ENCODE results near the gene CLIC6.

CLIC6 gene

DNA sequence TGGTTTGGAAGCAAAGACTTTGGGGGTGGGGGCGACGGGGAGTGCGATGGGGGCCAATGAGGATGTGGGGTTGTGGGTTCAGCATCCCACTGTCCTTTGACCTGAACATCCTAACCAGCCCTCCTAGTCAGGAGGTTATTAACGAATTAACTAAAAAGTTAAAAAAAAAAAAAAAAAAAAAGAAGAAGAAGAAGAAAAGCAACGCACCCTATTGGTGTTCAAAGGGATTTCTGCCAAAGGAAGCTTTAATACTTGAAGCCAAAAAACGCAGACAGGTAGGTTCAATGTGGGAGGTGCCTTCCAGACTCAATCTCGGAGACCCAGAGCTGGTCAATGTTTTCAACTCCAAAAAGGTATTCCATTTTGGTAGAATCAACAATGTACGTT, 2.2 kb downstream of the CLIC6 start:
- Histone ChIP-seq H3K4me1 (ENCODE audit: control insufficient read depth in 1 of 2, insufficient read depth in 1 of 2, low read depth in 1 of 2, low read length in 1 of 2) (peaks cover 0 to 6% of the 10 kb centered on the region in 2 experiments), H3K27me3 (peaks cover 99% of the 10 kb centered on the region), H3K9me3 (no peaks in the 10 kb centered on the region), H3K36me3 (no peaks in the 10 kb centered on the region), H3K27ac (no peak overlapping the region), H3K4me3 (ENCODE audit: low read depth in 1 of 2, low read length in 1 of 2) (no peak overlapping the region)
- TF ChIP-seq, protein P1, sequence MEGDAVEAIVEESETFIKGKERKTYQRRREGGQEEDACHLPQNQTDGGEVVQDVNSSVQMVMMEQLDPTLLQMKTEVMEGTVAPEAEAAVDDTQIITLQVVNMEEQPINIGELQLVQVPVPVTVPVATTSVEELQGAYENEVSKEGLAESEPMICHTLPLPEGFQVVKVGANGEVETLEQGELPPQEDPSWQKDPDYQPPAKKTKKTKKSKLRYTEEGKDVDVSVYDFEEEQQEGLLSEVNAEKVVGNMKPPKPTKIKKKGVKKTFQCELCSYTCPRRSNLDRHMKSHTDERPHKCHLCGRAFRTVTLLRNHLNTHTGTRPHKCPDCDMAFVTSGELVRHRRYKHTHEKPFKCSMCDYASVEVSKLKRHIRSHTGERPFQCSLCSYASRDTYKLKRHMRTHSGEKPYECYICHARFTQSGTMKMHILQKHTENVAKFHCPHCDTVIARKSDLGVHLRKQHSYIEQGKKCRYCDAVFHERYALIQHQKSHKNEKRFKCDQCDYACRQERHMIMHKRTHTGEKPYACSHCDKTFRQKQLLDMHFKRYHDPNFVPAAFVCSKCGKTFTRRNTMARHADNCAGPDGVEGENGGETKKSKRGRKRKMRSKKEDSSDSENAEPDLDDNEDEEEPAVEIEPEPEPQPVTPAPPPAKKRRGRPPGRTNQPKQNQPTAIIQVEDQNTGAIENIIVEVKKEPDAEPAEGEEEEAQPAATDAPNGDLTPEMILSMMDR (IDR thresholded peaks at IDR 0.05) = no peak

DNA sequence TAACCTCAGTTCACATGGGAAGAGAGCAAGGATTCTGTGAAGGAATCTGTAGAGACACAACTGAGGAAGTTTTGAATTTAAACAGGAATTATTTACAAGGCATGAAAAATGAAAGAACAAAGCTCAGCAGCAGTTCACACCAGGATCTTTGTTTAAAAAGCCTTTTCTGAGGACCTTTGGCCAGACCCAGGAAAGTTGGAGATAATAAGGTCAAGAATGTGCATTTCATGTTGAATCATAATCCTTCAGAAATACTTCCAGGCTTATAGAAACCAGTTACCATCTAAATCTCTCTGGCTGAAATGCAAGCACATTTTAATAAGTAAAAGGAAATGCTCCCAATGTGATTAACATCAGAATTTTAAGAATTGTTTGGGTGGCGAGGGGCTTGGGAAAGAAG, 2.7 kb downstream of the CLIC6 start:
- H3K9me3 ChIP-seq = no peaks in the 10 kb centered on the region
- H3K4me1 ChIP-seq (ENCODE audit: control insufficient read depth in 1 of 2, insufficient read depth in 1 of 2, low read depth in 1 of 2, low read length in 1 of 2) = peaks cover 0 to 6% of the 10 kb centered on the region in 2 experiments
- peaks cover 100% of the 10 kb centered on the region for H3K27me3 ChIP-seq
- H3K4me3 ChIP-seq (ENCODE audit: low read depth in 1 of 2, low read length in 1 of 2) = no peak overlapping the region
- H3K27ac ChIP-seq = no peak overlapping the region
- no peaks in the 10 kb centered on the region for H3K36me3 ChIP-seq
- TF ChIP-seq, protein P1 (IDR thresholded peaks at IDR 0.05) = no peak

DNA sequence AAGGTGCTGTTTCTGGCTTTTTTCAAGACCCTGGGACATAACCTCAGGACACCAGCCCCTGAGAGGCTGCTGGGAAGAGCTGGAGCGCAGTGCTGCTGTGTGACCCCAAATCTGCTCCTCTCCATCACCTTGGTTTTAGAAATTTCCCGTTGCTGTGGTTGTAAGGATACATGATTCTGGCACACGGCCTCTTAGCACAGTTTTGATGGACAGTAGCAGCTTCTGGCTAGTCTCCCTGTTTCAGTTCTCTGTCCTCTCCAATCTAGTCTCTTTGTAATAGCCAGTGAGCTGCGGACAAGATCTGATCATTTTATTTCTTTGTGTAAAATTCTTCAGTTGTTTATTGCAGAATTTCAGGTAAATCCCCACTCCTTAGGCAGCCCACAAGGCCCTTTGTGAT, 3.1 kb downstream of the CLIC6 start:
- Histone ChIP-seq H3K27ac (no peak overlapping the region), H3K4me1 (ENCODE audit: control insufficient read depth in 1 of 2, insufficient read depth in 1 of 2, low read depth in 1 of 2, low read length in 1 of 2) (peaks cover 0 to 6% of the 10 kb centered on the region in 2 experiments), H3K36me3 (no peaks in the 10 kb centered on the region), H3K27me3 (peaks cover 100% of the 10 kb centered on the region), H3K9me3 (no peaks in the 10 kb centered on the region), H3K4me3 (ENCODE audit: low read depth in 1 of 2, low read length in 1 of 2) (no peak overlapping the region)
- TF ChIP-seq, protein P1 (IDR thresholded peaks at IDR 0.05) = no peak

GRCh38 chr21:34673006-34673405, 4.2 kb downstream of the CLIC6 start:
- no peak overlapping the region for H3K27ac ChIP-seq
- H3K36me3 ChIP-seq = no peaks in the 10 kb centered on the region
- TF ChIP-seq, protein P1 (IDR thresholded peaks at IDR 0.05) = no peak
- peaks cover 96% of the 10 kb centered on the region for H3K27me3 ChIP-seq
- peaks cover 0 to 6% of the 10 kb centered on the region in 2 experiments for H3K4me1 ChIP-seq (ENCODE audit: control insufficient read depth in 1 of 2, insufficient read depth in 1 of 2, low read depth in 1 of 2, low read length in 1 of 2)
- H3K9me3 ChIP-seq = no peaks in the 10 kb centered on the region
- no peak overlapping the region for H3K4me3 ChIP-seq (ENCODE audit: low read depth in 1 of 2, low read length in 1 of 2)

DNA sequence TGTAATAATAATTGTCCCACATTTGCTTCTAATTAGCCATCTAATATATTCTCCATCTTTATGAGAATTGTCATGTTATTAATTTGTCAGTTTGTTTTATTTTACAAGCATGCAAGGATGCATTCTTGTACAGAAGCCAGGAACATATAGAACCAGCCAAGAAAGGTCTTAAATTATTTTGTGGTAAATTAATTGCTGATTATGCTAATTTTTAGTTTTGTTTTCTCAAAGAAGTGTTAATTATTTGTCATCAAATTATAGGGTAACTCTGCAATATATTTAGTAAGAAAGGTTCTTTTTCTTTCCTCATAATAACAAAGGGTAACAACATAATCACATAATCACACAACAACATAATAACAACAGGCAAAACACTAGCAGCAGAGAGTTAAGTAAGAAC, 5.7 kb downstream of the CLIC6 start:
- Histone ChIP-seq H3K4me3 (ENCODE audit: low read depth in 1 of 2, low read length in 1 of 2) (no peak overlapping the region), H3K36me3 (no peaks in the 10 kb centered on the region), H3K4me1 (ENCODE audit: control insufficient read depth in 1 of 2, insufficient read depth in 1 of 2, low read depth in 1 of 2, low read length in 1 of 2) (peaks cover 0 to 6% of the 10 kb centered on the region in 2 experiments), H3K27ac (no peak overlapping the region), H3K9me3 (no peaks in the 10 kb centered on the region), H3K27me3 (peaks cover 81% of the 10 kb centered on the region)
- TF ChIP-seq, protein P1 (IDR thresholded peaks at IDR 0.05) = no peak

DNA sequence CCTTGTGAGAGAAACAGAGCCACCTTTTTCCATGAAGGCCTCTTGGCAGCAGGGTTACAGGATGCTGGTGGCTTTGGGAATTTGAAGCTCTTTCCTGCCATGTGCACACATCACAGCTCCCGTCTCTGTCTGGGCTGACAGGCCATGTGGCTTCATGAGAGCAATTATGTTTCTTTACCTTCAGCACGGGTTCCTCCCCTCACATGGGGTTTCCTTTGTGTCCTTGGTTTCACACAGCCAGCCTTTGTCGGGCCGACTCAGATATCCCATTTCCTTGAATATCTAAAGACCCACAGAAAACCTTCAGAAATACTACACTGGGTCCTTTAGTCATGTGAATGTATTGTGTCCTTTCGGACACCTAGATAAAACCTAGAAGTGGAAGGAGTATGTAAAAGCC, 7.1 kb downstream of the CLIC6 start:
- no peak overlapping the region for H3K27ac ChIP-seq
- H3K36me3 ChIP-seq = no peaks in the 10 kb centered on the region
- H3K4me1 ChIP-seq (ENCODE audit: control insufficient read depth in 1 of 2, insufficient read depth in 1 of 2, low read depth in 1 of 2, low read length in 1 of 2) = no peaks in the 10 kb centered on the region
- no peak overlapping the region for H3K4me3 ChIP-seq (ENCODE audit: low read depth in 1 of 2, low read length in 1 of 2)
- H3K9me3 ChIP-seq = no peaks in the 10 kb centered on the region
- TF ChIP-seq, protein P1 (IDR thresholded peaks at IDR 0.05) = no peak
- H3K27me3 ChIP-seq = peaks cover 67% of the 10 kb centered on the region
